K562 (cell line): ENCODE results near the gene ZBTB47. TPM values are rescaled to one million over a fixed set of nuclear protein-coding genes. Genes with fewer than 3 reads are reported as not detected.

Experiments
- ATAC-seq: fragments of 200-7000 bp; cut with Tn5 transposase; 3 replicates; pipeline ENCODE4 v1.9.1; 2020; ENCODE audit warnings: moderate library complexity
- BruUV-seq: library from RNA; stranded (reverse); fragments of 400-500 nt; replicated peaks from 2 replicates; lab custom pipeline; 2021; lab: Mats Ljungman, UMichigan
- CTCF ChIA-PET: fragments of 300-600 bp; formaldehyde crosslinking; extraction: SDS; loops from one replicate; lab custom pipeline; 2021; ENCODE audit warnings: low intra/inter-chr PET ratio; lab: Yijun Ruan, JAX
- POLR2A ChIA-PET: fragments of 300-600, 350-650 bp; sonication (Branson Sonifier 250); formaldehyde crosslinking; extraction: SDS; loops from one replicate; lab custom pipeline; 2021; ENCODE audit warnings: antibody characterized with exemption, inconsistent platforms; lab: Yijun Ruan, JAX
- DNase-seq, 4 experiments: peaks; one replicate each; pipeline versions ENCODE4 v3.0.0 to v3.0.0-alpha.2; 2011 to 2018; ENCODE audit warnings: low spot score in 3 of 4, mixed read lengths in 3 of 4; ENCODE audit errors: extremely low read depth in 1 of 4
- FAIRE-seq: peaks from 2 replicates; lab custom pipeline; 2011; peaks lifted over from hg19 to GRCh38; lab: Jason Lieb, UNC
- H2AFZ ChIP-seq: 2 replicates; pipeline ENCODE4 v1.6.0; 2011; ENCODE audit warnings: low read depth, low read length, control low read depth, inconsistent platforms
- H3K27ac ChIP-seq: fragments of 200-600 bp; 3 replicates; pipeline ENCODE4 v1.8.0; 2011; ENCODE audit warnings: low read depth, mild to moderate bottlenecking, control low read depth, inconsistent platforms, low read length, moderate library complexity, mixed read lengths; ENCODE audit errors: extremely low read depth
- H3K27me3 ChIP-seq, 2 experiments: fragments of 300-600 bp in 1 of 2; 2 replicates in 1 of 2; 3 replicates in 1 of 2; pipeline versions ENCODE4 v1.6.0 to v1.8.0; 2011; ENCODE audit warnings: inconsistent platforms in 2 of 2, low read length in 2 of 2, mild to moderate bottlenecking in 1 of 2, mixed read lengths in 1 of 2, moderate library complexity in 1 of 2; ENCODE audit not compliant: control insufficient read depth in 2 of 2, insufficient read depth in 2 of 2
- H3K36me3 ChIP-seq: fragments of 300-600 bp; 3 replicates; pipeline ENCODE4 v1.8.0; 2011; ENCODE audit warnings: mild to moderate bottlenecking, low read length, inconsistent platforms; ENCODE audit not compliant: control insufficient read depth, insufficient read depth
- H3K4me1 ChIP-seq, 2 experiments: fragments of 200-600 bp in 1 of 2; replicated peaks in 1 of 2; 2 replicates in 1 of 2; 3 replicates in 1 of 2; pipeline versions ENCODE4 v1.5.1 to v1.8.0; 2011; ENCODE audit warnings: inconsistent platforms in 2 of 2, low read length in 2 of 2, mild to moderate bottlenecking in 1 of 2, mixed read lengths in 1 of 2, moderate library complexity in 1 of 2; ENCODE audit not compliant: control insufficient read depth in 2 of 2, insufficient read depth in 2 of 2
- H3K4me2 ChIP-seq: 2 replicates; pipeline ENCODE4 v1.6.1; 2011; ENCODE audit warnings: low read length, control low read depth, inconsistent platforms, mixed read lengths; ENCODE audit not compliant: insufficient read depth
- H3K4me3 ChIP-seq: fragments of 200-600 bp; sonication (generic), shearing (Covaris generic); 2 replicates; pipeline ENCODE4 v1.5.1; 2016; ENCODE audit warnings: control low read depth, inconsistent platforms
- H3K79me2 ChIP-seq: fragments of 200-600 bp; 3 replicates; pipeline ENCODE4 v1.8.0; 2011; ENCODE audit warnings: low read length, inconsistent platforms; ENCODE audit not compliant: control insufficient read depth, insufficient read depth
- H3K9ac ChIP-seq, 2 experiments: 2 replicates each; pipeline versions ENCODE4 v1.6.0 to v1.6.1; 2011; ENCODE audit warnings: low read depth in 2 of 2, low read length in 2 of 2, control low read depth in 1 of 2, inconsistent platforms in 1 of 2, mild to moderate bottlenecking in 1 of 2, mixed read lengths in 1 of 2; ENCODE audit not compliant: insufficient read depth in 1 of 2
- H3K9me1 ChIP-seq: one replicate; pipeline ENCODE4 v1.6.0; 2011; ENCODE audit warnings: inconsistent platforms, mild to moderate bottlenecking, low read length, moderate library complexity; ENCODE audit not compliant: control insufficient read depth, insufficient read depth
- H3K9me3 ChIP-seq: replicated peaks from 2 replicates; pipeline ENCODE4 v1.5.1; 2011; ENCODE audit warnings: low read depth, low read length, inconsistent platforms; ENCODE audit not compliant: control insufficient read depth, insufficient read depth
- H4K20me1 ChIP-seq: replicated peaks from 2 replicates; pipeline ENCODE4 v1.6.1; 2011; ENCODE audit warnings: low read length, inconsistent platforms, mixed read lengths; ENCODE audit not compliant: control insufficient read depth, insufficient read depth
- PRDM10 ChIP-seq: fragments of 450-650 bp; IDR thresholded peaks from 2 replicates; pipeline ENCODE4 v1.6.1; 2018; ENCODE audit not compliant: partially characterized antibody
- YY1 ChIP-seq, 3 experiments: IDR thresholded peaks; 2 replicates each; pipeline ENCODE4 v1.6.1; 2011; ENCODE audit warnings: low read length in 2 of 3, mild to moderate bottlenecking in 2 of 3, moderate library complexity in 2 of 3, borderline replicate concordance in 1 of 3, control low read depth in 1 of 3, low read depth in 1 of 3; ENCODE audit not compliant: insufficient read depth in 3 of 3, insufficient replicate concordance in 2 of 3, control insufficient read depth in 1 of 3, insufficient read length in 1 of 3; ENCODE audit errors: extremely low read depth in 1 of 3
- ZFP36 ChIP-seq: fragments of 150-350 bp; IDR thresholded peaks from 2 replicates; pipeline ENCODE4 v1.6.1; 2018; ENCODE audit warnings: low read length, low read depth; ENCODE audit not compliant: partially characterized antibody
- WGBS: fragments of 100-300 bp; shearing (Covaris generic); methylation state at CpG from one replicate; pipeline ENCODE4 v1.1.6; 2016; ENCODE audit warnings: low coverage, mixed read lengths; ENCODE audit not compliant: insufficient coverage; ENCODE audit errors: missing lambda C conversion rate; 5-methylcytosine and 5-hydroxymethylcytosine counted together
- in situ Hi-C: fragments of 300-500 bp; cut with MboI; formaldehyde crosslinking; loops from 4 replicates; pipeline ENCODE4 v1.15.0; 2018; ENCODE audit warnings: inconsistent platforms, mixed read lengths
- intact Hi-C: fragments of 100-400 bp; cut with micrococcal nuclease; formaldehyde crosslinking; loops from 2 replicates; pipeline ENCODE4 v1.14.2; 2022
- polyA plus RNA-seq, 8 experiments: library from polyadenylated mRNA; depleted of rRNA in 4 of 8; stranded (reverse) in 5 of 8; unstranded in 3 of 8; fragments of >200 nt; fragmentation: Nextera tagmentation in 2 of 8; fragmentation: Illumina TruSeq in 1 of 8; extraction: Ambion mirVana in 2 of 8; extraction: Trizol in 1 of 8; gene quantifications; 2 replicates each; pipeline versions ENCODE4 v1.2.1 to v1.2.3, GENCODE V29; 2011 to 2014; ENCODE audit warnings: inconsistent platforms in 1 of 8, missing spikeins in 1 of 8
- total RNA-seq, 7 experiments: library from RNA; depleted of rRNA in 6 of 7; stranded (reverse); fragments of >200 nt in 6 of 7; fragmentation: Illumina TruSeq in 2 of 7; extraction: Trizol in 2 of 7; gene quantifications; 2 replicates each; pipeline versions ENCODE4 v1.2.1 to v1.2.3, GENCODE V29; 2011 to 2021; ENCODE audit warnings: low replicate concordance in 1 of 7
- TF ChIP-seq, protein P1 (sequence below): fragments of 450-650 bp; formaldehyde crosslinking; IDR thresholded peaks from 2 replicates; pipeline ENCODE4 v1.4.0; 2022; ENCODE audit warnings: mild to moderate bottlenecking, moderate library complexity

The ZBTB47 gene
- total and polyA plus RNA-seq, 9 of the 15 experiments (the other 6 are each of a cell fraction or from before 2014, with no cell fraction given) = 0.11 to 4.6 (median 1.7) TPM; not detected in 1

DNA sequence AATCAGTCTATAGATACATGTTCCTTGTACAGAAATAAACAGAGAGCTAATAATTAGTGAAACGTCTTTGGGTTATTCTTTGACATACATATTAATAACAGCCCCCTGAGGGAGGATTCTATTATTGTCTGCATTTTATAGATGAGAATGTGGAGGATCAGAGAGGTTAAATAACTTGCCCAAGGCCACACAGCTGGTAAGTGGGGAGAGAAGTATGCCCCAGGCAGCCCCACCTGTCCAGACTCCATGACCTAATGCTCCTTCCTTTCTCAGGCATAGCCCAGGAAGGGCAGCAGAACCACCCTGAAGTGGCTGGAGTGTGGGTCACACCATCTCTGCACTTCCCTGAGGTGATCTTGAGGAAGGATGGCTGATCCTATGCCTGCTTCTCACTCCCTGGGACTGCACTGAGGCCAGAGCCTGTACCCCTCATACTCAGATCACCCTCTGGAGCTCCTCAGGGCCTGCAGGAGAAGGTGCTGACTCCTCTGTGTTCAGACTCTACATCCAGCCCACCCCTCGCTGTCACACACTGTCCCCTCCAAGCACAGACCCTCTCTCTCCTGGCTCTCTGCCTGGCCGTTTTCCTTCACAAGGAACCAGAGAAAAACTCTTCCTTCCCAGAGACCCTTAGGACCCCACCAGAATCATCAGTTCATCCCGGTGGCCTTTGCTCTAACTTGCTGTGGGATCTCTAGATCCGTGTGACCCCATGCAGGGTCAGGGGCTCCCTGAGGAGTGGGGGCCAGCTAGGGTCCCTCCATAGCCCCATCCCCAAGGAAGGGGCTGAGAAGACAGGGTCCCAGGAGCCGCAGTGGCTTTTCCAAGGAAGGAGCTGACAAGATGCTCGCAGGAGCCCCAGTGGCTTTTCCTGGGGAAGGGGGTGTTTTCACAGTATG lies 53.5 kb downstream of the ZBTB47 start:
- WGBS = 2% methylated on average over 7 of the region's 7 CpGs
- intact Hi-C loops (no loop called here), in situ Hi-C loops (no loop called here)
- Histone ChIP-seq H3K4me1 (peaks cover 0 to 11% of the 10 kb centered on the region in 2 experiments; a peak in 1 of 5 replicates), H3K27ac (no peak overlapping the region), H3K79me2 (no peaks in the 10 kb centered on the region), H3K4me3 (no peak overlapping the region), H3K4me2 (no peak overlapping the region), H2AFZ (no peak overlapping the region), H4K20me1 (peaks cover 12% of the 10 kb centered on the region; the same call in 1 of the 2 replicates), H3K9me3 (no peaks in the 10 kb centered on the region), H3K9ac (no peak overlapping the region), H3K27me3 (peaks cover 24 to 56% of the 10 kb centered on the region in 2 experiments; a peak in 4 of 5 replicates), H3K36me3 (no peaks in the 10 kb centered on the region), H3K9me1 (peaks cover 5% of the 10 kb centered on the region)
- POLR2A ChIA-PET = interaction anchor here (0.6 to 0.8 kb wide), 3 partner anchors 11 to 557 kb away, joined by 3 to 4 read pairs (median 3); partner anchors contain the start of gene KLHL40
- ATAC-seq = no peak
- no peak for DNase-seq
- CTCF ChIA-PET = no interaction called here
- BruUV-seq = no TSS peak
- peak; percentile 59 for TF ChIP-seq ZFP36
- no peak for TF ChIP-seq YY1 (IDR thresholded peaks at IDR 0.05; ENCODE audit: borderline replicate concordance in 1 of 3, control insufficient read depth in 1 of 3, extremely low read depth in 1 of 3, insufficient read depth in 3 of 3, insufficient read length in 1 of 3, insufficient replicate concordance in 2 of 3, low read depth in 1 of 3, low read length in 2 of 3)
- TF ChIP-seq, protein P1, sequence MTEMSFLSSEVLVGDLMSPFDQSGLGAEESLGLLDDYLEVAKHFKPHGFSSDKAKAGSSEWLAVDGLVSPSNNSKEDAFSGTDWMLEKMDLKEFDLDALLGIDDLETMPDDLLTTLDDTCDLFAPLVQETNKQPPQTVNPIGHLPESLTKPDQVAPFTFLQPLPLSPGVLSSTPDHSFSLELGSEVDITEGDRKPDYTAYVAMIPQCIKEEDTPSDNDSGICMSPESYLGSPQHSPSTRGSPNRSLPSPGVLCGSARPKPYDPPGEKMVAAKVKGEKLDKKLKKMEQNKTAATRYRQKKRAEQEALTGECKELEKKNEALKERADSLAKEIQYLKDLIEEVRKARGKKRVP (CRISPR knock-in tag) = no peak
- peak; percentile 62 for TF ChIP-seq PRDM10
- no peak for FAIRE-seq
